Fibroblast of mammary gland (primary cell): ENCODE results near the gene FNTB.
A peak's percentile ranks its signal among the peaks of the same experiment; 100 is the strongest.

Experiments
- DNase-seq: peaks from one replicate; pipeline ENCODE4 v3.0.0-alpha.2; 2010; ENCODE audit warnings: low read depth
- H3K4me3 ChIP-seq: 2 replicates; pipeline ENCODE4 v1.5.1; 2011; ENCODE audit warnings: low read depth, mild to moderate bottlenecking, low read length, moderate library complexity; ENCODE audit not compliant: control insufficient read depth
- CTCF ChIP-seq: conservative IDR thresholded peaks from 2 replicates; pipeline ENCODE4 v1.5.1; 2011; ENCODE audit warnings: low read depth, low read length, inconsistent platforms; ENCODE audit not compliant: control insufficient read depth, insufficient read depth

The FNTB gene

DNA sequence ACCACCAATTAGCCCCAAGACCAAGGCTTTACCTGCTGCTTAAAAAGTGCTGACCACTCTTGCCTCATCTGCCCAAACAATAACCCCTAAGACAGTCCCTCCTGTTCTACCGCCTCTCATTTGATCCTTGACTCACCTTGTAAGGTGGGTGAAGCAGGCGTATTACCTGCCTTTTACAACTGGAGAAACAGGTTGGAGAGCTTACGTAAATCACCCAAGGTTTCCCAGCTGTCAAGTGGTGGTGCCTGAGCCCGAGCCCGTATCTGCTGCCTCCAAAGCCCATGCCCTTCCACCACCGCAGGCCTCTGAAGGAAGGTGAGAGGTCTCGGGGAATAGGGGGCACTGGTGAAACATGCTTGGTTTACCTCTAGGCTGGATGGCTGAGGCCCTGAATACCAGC, 79.0 kb downstream of the FNTB start:
- TF ChIP-seq CTCF, result no peak
- H3K4me3 ChIP-seq, result no peak overlapping the region
- DNase-seq, result no peak

- no peak for TF ChIP-seq CTCF
- H3K4me3 ChIP-seq, result no peak overlapping the region
- no peak for DNase-seq
These were observed 83.2 kb downstream of the FNTB start for GRCh38 chr14:65069874-65070413.

DNA sequence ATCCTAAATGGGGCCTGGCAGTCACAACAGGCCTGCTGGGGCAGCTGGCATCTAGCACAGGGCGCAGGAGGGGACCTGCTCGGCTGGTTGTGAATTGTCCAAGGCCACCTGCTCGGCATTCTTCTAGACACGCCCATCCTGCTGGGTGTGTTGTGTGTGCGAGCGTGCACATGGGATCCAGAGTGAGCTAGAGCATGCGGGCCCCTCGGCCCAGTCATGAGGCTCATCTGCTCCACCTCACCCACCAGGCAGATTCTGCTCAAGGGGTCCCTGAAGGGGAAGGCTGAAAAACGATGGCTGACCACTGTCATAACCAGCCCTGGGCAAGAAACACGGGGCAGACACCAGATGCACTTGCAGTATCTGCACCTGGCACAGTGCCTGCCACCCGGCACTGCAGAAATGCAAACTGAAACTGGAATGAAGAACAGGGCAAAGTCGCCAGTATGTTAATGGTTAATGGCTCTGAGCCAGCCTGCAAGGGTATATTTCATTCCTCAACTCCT, 83.8 kb downstream of the FNTB start:
- DNase-seq, result no peak
- no peak for TF ChIP-seq CTCF
- H3K4me3 ChIP-seq, result no peak overlapping the region

DNA sequence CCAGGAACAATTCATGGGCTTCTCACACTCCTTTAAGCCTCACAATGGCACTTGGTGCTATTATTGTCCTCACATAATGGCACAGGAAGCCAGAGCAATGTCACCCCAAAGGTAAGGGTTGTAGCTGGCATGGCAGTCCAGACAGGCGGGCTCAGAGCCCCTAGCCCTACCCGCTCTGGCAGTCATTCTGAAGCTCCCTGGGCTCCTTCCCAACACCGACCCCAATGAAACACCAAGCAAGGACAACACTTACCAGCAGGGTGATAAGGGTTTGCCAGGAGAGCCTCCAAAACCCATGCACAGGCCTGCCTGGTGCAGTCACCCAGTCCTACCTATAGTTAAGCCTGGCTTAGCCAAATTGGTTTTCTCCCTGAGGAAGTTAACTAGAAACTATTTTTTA, 84.8 kb downstream of the FNTB start:
- H3K4me3 ChIP-seq, result no peak overlapping the region
- no peak for TF ChIP-seq CTCF
- DNase-seq, result no peak

- H3K4me3 ChIP-seq, result no peak overlapping the region
- TF ChIP-seq CTCF, result no peak
These were observed 85.6 kb downstream of the FNTB start for GRCh38 chr14:65072256-65072655.

GRCh38 chr14:65072937-65073336, 86.2 kb downstream of the FNTB start:
- no peak overlapping the region for H3K4me3 ChIP-seq
- no peak for TF ChIP-seq CTCF
- no peak for DNase-seq

More at GRCh38 chr14:65072256-65072655, 85.6 kb downstream of the FNTB start:
- DNase-seq, result peak; percentile 40
